K562 treated with DMSO at 1 percent for 4 hours (cell line): ENCODE data around the gene TAS2R14. TPM values are rescaled to one million over a fixed set of nuclear protein-coding genes. Genes with fewer than 3 reads are reported as not detected.

Source experiments
- total RNA-seq: library from RNA; unstranded; fragments of 300-600 nt; gene quantifications from 2 replicates; pipeline ENCODE4 v1.2.3, GENCODE V29; 2022; ENCODE audit not compliant: insufficient read depth

TAS2R14 gene
- 1.5 TPM in 1 of 2 replicates, not detected in the other for total RNA-seq

GRCh38 chr12:10939163-10939562 lies at the start of gene TAS2R14:
Gene TAS2R14 (minus strand): TSS chr12:10939263. CDS start chr12:10939207, 56 bp downstream.

GRCh38 chr12:10986812-10987211 lies 47.7 kb upstream of the TAS2R14 start, which contains the start of gene TAS2R50:
Gene TAS2R50 (minus strand): TSS chr12:10986912. CDS start chr12:10986860, 52 bp downstream.

GRCh38 chr12:10928746-10929286 lies 10.2 kb downstream of the TAS2R14 start, which contains the start of gene PRH2:
Gene PRH2 (plus strand): TSS chr12:10929236. CDS start chr12:10929274, 38 bp downstream.

GRCh38 chr12:10909462-10909861 lies 29.6 kb downstream of the TAS2R14 start, which contains the start of gene TAS2R13:
Gene TAS2R13 (minus strand): TSS chr12:10909562. CDS start chr12:10909298, 264 bp downstream.

Other genes starting within 250 kb of the TAS2R14 start
- gene YBX3, start 215.9 kb downstream of the TAS2R14 start, total RNA-seq: 93.2 and 107 TPM in 2 replicates
- gene TAS2R7, start 136.6 kb downstream of the TAS2R14 start, total RNA-seq: not detected in 2 replicates
- not detected in 2 replicates for gene TAS2R8, start 132.0 kb downstream of the TAS2R14 start, total RNA-seq
- not detected in 2 replicates for gene TAS2R9, start 129.1 kb downstream of the TAS2R14 start, total RNA-seq
- gene TAS2R10, start 112.9 kb downstream of the TAS2R14 start, total RNA-seq: not detected in 2 replicates
- gene PRR4, start 89.8 kb downstream of the TAS2R14 start, total RNA-seq: not detected in 2 replicates
- gene PRH1, start 55.0 kb downstream of the TAS2R14 start, total RNA-seq: not detected in 2 replicates
- gene TAS2R13, start 29.7 kb downstream of the TAS2R14 start, total RNA-seq: not detected in 2 replicates
- not detected in 2 replicates for gene PRH2, start 10.0 kb downstream of the TAS2R14 start, total RNA-seq
- gene TAS2R50, start 47.6 kb upstream of the TAS2R14 start, total RNA-seq: not detected in 2 replicates
- not detected in 2 replicates for gene TAS2R20, start 59.0 kb upstream of the TAS2R14 start, total RNA-seq
- gene TAS2R19, start 83.4 kb upstream of the TAS2R14 start, total RNA-seq: not detected in 2 replicates
- gene TAS2R31, start 92.1 kb upstream of the TAS2R14 start, total RNA-seq: not detected in 2 replicates
- gene TAS2R46, start 123.0 kb upstream of the TAS2R14 start, total RNA-seq: not detected in 2 replicates
- gene TAS2R43, start 153.1 kb upstream of the TAS2R14 start, total RNA-seq: not detected in 2 replicates
- gene TAS2R30, start 195.4 kb upstream of the TAS2R14 start, total RNA-seq: not detected in 2 replicates
- 7.2 and 8.4 TPM in 2 replicates for gene SMIM10L1, start 231.9 kb upstream of the TAS2R14 start, total RNA-seq
- not detected in 2 replicates for gene TAS2R42, start 247.7 kb upstream of the TAS2R14 start, total RNA-seq